Ecto neural progenitor cell (in vitro differentiated cells): ENCODE measurements around the gene CLPSL2.

Experiments
- DNase-seq: peaks from one replicate; pipeline ENCODE4 v3.0.0-alpha.2; 2018; ENCODE audit warnings: low spot score

CLPSL2 gene

DNA sequence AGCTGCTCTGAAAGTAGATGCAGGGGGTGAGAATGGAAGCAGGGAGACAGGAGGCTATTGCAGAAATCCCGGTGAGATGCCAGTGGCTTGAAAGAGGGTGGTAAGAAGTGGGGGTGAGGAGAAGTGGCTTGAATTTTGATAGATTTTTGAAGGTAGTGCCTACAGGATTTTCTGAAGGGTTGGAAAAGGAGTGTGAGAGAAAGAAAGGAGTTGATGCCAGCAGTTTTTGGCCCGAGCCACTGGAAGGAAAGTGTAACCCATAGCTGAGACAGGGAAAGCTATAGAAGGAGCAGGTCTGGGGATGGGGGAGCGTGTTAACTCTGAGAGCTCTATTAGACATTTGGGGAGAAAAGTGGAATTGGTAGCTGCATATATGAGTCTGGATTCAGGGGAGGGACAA lies 29.9 kb upstream of the CLPSL2 start:
- no peak for DNase-seq

DNA sequence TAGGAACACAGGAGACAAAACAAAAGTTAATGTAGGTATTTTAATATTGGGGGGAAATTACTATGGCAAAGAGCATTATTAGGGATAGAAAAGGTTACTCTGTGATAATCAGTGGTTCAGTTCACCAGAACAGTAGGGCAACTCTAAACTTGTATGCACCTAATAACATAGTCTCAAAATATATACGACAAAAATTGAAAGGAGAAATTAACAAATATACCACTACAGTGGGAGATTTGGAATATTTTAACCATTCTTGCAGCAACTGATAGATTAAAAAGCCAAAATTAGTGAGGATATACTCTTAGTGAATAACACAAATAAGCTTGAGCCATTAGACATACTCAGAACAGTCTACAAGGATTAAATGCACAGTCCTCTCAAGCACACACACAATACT lies 28.5 kb upstream of the CLPSL2 start:
- no peak for DNase-seq

DNA sequence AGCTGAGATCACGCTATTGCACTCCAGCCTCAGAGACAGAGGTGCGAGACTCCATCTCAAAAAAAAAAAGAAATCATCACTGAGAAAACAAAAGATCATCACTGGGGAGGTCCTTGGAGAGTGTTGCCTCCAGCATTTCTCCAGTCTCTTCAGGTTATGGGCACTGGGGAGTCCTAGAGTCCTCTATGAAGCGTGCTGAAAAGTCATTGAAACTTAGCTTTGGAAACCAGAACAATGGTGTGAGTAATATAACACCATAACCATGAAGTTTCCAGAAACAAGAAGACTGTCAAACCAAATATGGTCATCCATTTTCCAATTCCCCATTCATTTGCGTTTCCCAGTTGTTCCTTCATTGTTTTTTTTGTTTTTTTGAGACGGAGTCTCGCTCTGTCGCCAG lies 25.8 kb upstream of the CLPSL2 start:
- no peak for DNase-seq

DNA sequence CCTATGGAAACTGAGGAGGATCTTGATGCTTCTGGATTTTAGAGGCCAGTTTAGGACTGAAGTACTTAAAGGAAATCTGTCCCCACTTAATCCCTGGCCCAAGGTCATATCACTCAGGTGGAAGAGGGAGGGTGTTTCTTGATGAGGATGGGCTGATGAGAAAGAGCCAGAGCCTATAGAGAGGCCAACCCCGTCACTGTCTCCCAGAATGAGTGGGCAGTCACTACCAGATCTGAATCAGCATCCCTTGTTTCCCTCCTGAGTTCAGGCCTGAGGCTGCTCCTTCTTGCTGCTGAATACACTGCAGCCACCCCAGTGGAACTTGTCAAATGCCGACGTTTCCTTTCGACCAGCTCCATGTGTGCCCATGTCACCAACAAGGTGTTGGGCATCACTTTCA lies 24.8 kb upstream of the CLPSL2 start:
- no peak for DNase-seq

DNA sequence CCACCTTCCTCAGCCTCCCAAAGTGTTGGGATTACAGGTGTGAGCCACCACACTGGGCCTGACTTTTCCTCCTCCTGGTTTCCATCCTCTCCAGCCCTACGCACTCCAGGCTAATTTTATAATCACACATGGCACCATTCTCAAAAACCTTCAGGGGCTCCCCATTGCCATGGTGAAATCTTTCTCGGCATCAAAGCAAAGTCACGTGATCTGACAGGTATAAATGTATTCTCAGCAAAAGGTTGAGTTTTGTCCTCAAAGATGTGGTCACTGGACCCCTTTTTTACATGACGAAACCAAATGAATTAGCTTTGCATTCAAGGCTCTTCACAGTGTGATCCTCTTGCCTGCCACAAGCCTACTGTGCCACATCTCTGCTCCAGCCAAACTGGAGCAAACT lies 24.1 kb upstream of the CLPSL2 start:
- DNase-seq = no peak

DNA sequence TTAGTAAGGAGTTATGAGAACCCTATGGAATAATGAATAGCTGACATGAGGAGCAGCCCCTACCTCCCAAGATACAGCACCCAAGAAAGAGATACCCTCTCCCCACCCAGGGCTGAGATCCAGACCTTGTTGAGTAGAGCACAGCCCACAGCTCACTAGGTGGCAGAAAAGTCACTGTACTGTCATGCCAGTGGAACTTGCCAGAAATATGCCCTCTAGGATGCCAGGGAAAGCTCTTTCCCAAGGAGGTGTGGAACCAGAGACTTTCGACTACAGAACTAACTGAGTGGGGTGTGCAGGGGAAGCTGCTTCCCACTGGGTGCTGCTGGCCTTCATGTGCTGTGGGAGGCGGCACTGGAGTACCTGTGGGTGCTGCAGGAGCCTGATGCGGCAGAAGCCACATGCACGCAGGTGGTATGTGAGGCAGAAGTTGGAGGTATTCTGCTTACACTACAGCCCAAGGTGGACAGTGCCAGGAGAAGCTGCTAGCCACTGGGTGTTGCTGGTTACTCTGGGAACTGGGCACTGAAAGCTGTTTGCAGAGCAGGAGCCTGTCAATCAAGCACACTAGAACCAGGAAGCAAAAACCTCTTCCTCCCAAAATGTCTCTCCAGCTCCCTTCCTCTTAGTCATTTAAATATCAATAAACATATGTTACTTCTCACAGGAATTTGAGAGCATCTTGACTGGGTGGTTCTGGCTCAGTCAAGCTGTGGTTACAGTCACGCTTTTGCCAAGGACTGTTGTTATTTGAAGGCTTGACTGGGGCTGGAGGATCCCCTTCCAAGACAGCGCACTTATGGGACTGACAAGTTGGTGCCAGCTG lies 21.7 kb upstream of the CLPSL2 start:
- DNase-seq = no peak

DNA sequence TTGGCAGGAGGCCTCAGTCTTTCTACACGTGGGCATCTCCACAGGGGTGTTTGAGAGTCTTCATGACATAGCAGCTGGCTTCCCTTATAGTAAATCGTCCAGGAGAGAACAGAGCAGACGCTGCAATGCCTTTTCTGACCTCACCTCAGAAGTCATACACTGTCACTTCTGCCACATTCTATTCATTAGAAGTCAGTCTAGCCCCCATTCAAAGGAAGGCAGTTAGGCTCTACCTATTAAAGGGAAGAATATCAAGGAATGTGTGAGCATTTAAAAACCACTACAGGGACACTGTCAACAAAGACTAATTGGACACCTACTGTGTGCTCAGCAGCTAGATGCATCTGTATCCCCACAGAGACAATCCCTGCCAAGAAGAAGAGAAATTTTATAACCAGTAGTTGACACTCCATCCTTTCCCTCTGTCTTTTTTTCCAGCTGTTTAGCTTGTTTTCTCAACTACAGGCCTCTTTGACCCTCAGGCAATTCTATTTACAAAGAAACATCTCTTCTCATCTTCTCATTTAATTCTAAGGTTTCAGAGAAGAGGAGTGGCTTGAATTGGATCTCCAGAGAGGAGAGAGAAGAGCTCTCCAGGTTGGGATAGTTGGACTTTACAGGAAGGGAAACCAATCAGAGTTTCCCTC lies 21.0 kb upstream of the CLPSL2 start:
- DNase-seq = no peak

DNA sequence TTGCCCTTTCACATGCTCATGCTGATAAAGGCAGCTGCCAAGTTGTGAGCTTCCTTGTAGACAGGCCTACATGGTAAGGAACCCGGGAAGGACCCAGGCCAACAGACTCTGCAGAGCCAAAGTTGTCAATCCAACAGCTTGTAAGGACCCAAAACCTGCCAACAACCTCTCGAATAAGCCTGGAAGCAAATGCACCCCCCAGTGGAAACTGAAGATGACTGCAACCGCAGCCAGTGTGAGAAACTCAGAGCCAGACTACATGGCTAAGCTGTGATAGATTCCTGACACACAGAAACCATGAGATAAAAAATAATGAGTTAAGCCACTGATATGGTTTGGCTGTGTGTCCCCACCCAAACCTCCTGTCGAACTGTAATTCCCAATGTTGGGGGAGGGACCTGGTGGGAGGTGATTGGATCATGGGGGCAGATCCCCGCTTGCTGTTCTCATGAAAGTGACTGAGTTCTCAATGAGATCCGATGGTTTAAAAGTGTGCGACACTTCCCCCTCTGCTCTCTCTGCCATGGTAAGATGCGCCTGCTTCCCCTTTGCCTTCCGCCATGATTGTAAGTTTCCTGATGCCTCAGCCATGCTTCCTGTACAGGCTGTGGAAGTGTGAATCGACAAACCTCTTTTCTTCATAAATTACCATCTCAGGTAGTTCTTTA lies 18.8 kb upstream of the CLPSL2 start:
- peak; percentile 65 for DNase-seq

DNA sequence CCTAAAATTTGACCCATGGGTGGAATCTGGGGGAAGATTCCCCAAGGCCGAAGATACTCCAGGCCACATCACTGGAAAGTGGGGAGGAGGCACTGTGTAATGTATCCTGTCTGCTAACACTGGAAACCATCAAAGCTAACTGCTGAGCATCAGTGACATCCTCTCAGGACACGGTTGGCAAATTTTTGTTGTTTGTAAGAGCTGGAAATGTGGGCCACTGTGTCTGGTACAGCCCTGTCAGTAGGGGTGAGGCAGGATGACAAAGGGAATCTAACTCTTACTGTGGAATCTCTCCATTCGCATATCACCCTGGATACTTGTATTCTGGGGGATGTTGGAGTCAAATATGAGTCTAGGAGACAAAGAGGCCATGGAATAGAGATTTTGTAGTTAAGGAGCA lies 17.0 kb upstream of the CLPSL2 start:
- DNase-seq = no peak

DNA sequence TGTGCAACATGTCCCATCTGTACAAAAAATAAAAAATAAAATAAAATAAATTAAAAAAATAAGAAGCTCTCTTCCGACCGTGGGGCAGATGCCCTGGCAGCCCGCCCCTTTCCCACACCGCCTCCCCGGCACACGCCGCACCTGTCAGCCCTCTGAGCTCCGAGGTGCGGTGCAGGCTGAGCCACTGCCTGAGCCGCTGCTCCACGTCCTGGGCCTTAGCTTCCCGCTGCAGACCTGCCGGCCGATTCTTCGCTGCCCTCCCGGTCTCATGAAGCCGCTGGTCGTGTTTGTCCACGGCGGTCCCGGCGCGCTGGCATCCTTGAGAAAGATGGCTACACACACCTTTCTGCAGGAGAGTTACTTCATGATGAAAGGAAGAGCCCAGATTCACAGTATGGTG lies 10.7 kb upstream of the CLPSL2 start:
- DNase-seq = no peak

DNA sequence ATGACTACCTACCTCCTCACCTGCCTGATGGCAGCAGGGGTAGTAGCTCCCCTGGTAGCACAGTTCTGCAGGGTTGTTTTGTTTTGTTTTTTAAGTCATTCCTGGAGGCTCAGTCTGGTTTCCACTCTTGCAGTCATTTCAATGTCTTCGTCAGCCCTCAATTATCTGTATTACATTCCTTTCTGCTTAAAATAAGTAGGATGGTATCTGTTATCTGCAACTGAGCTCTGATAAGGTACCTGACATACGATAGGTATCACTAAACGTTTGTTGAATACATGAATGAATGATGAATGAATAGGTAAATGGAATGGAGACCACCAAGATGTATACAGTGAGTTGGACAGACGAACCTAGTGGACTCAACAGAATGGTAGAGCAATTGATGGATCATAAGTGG lies 7.2 kb upstream of the CLPSL2 start:
- DNase-seq = no peak

DNA sequence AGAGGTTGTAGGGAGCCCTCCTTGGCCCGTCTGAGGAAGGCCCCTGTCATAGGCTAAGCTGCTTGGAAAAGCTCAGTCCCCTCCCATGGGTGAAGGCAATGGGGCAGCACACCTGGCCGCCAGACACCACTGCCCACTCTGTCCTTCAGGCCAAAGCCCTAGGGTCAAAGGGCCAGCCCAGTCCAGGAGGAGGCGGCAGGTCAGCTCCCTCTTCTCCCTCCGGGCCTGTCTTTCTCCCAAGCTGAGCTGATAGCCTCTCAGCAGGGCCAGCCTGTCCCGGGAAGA lies 5.1 kb upstream of the CLPSL2 start:
- DNase-seq = no peak

DNA sequence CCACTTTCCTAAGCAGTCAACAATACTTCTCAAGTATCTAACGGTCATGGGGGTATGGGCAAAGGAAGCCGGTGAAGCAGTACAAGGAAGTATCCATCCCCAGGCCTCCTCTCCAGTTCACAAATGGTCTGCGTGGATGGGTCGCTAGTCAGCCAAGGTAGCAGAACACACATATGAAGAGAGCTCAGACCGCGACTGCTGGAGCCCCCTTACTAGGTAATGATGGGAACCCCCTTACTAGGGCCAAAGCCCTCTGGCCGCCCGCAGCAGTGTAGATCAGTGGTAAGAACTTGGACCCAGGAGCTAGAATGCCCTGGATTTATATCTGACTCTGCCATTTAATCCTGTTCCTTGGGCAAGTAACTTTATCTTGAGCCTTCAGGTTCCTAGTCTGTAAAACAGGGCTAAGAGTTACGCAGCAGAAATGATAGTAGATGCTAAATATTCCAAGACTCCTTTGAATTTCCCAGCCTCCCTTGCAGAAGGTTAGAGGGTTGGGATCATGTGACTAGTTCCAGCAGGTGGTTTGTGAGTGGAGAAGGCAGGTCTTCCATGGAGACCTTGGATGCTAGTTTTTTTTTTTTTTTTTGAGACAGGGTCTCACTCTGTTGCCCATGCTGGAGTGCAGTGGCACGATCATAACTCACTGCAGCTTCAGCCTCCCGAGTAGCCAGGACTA lies 2.1 kb upstream of the CLPSL2 start:
- DNase-seq = no peak

DNA sequence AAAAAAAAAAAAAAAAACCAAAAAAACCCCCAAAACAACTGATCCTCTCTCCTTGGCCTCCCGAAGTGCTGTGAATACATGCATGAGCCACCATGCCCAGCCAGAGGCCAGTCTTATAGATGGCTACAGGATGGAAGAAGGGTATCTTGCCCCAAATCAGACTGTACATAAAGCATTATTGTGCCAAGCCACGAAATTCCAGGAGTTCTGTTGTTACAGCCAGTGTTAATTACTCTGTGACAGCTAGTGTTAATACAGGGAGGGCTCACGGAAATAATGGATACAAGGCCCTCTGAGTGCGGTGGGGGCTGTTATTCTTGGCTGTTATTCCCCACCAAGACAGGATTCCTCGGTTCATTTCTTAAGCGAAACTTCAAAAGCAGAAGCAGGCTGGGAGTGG lies 1.4 kb upstream of the CLPSL2 start:
- no peak for DNase-seq

DNA sequence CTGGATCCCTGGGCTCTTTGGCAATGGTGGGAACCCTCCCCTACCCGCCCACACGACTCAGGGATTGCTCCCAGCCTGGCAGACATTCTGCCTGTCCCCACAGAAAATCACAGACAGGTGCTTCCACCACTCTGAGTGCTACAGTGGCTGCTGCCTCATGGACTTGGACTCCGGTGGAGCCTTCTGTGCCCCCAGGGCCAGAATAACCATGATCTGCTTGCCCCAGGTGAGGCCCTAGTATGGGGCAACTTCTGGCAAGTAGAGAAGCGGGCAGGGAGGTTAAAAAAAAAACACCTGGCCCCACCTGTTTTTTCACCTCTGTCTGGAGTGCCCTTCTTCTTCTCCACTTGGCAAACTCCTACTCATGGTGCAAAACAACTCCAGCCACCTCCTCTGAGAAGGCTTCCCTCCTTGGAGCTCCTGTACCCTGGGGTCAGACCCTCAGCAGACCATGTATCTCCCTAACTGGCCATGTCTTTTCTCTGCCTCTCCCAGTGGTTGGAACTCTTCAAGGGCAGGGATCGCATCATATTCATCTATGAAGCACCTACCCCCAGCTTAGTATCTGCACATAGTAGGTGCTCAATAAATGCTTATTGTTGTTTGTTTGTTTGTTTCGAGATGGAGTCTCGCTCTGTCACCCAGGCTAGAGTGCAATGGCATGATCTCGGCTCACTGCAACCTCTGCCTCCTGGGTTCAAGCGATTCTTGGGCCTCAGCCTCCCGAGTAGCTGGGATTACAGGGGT lies 1.1 kb downstream of the CLPSL2 start:
- DNase-seq = no peak

DNA sequence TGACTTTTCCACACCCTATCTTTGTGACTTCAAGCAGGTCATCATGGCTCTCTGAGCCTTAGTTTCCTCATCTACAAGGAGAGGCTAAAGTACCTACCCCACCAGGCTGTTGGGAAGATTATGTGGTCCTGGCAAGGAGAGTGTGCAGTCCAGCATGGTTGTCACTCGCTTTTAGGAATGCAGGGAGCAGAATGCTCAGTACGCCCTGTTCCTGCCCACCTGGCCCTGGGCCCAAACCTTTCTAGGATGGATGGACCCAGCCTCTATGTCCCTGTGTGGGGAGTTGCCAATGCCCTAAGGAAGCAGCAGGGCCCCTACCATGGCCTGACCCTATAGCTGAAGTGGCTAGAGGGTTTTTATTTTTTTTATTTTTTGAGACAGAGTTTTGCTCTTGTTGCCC lies 2.0 kb downstream of the CLPSL2 start:
- DNase-seq = no peak

DNA sequence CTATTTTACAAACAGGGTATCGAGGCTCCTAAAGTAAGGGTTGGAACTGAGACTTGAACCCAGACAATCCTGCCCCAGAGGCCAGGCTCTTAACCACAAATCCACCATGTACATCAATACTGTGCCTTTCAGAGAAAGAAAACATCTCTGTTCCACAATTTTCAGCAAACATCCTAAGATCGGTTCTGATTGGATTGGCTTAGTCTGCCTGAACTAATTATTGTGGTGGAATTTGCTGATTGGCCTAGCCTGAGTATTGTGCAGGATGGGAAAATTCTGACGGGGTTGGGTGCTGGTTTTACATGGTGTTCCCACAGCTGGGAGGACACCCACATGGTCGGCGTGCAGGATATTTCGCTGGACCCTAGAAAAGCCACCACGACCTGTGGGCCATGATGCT lies 4.3 kb downstream of the CLPSL2 start, which contains the start of gene CLPSL1:
TSS of gene CLPSL1 (plus strand) at position 301 of the 400 bp plus-strand sequence. CDS start at position 393, 92 bp downstream.
- DNase-seq = no peak

DNA sequence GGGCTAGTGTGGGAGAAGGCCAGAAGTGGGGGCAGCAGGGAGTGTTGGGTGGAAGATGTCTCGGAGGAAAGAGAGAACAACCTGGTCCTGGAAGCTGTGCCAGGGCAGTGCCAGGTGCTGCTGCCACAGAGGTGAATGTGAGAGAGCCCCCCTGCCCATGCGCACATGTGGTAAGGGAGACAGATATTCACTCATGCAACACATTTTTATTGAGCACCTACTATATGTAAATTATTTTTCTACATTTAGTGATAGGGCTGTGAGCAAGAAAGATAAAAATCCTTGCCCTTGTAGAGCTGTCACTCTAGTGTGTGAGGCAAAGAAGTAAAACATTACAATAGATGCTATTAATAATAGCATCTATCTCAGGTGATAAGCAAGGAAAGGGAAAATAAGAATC lies 4.9 kb downstream of the CLPSL2 start:
- no peak for DNase-seq

DNA sequence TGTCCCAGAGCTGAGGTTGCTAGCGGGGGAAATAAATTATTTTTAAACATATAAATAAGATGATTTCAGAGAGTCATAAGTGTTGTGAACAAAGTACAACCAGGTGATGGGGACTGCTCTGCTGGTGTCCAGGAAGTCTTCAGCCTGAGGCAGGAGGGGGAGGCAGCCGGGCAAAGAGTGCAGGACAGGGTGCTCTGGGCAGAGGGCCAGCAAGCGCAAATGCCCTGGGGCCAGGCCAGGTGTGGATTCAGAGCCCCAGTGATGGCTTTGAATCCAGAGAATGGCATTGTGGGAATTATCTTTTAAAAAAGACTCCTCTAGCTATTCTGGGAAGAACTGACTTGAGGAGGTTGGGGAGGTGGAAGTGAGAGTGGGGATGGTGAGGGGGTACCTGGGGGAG lies 6.0 kb downstream of the CLPSL2 start:
- no peak for DNase-seq

DNA sequence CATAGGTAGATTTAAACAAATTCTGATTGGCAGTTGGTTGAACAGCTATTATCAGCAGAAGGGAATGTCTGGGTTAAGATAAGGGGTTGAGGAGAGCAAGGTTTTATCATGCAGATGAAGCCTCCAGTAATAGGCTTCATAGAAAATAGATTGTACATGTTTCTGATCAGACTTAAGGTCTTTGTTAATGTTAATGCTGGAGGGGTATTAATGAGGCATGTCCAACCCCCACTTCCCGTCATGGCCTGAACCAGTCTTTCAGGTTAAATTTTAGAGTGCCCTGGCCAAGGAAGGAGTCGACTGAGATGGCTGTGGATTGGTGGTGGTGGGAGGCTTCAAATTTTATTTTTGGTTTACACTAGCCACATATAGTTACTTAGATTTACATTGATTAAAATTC lies 7.8 kb downstream of the CLPSL2 start:
- no peak for DNase-seq

DNA sequence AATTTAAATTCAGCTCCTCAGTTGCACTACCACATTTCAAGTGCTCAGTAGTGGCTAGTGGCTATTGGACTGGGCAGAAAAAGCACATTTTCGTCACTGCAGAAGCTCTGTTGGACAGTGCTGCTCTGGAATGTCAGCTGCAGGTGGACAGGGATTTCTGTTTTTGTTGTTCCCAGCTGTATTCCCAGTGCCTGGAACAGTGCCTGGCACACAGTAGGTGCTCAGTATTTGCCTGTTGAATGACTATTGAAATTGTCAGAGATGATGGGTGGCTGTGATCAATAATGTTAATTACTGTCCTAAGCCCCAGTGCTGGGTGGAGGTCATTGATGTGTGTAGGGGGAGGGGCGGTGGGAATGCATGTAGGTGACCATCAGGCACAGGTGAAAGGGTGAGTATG lies 9.9 kb downstream of the CLPSL2 start:
- DNase-seq = no peak

DNA sequence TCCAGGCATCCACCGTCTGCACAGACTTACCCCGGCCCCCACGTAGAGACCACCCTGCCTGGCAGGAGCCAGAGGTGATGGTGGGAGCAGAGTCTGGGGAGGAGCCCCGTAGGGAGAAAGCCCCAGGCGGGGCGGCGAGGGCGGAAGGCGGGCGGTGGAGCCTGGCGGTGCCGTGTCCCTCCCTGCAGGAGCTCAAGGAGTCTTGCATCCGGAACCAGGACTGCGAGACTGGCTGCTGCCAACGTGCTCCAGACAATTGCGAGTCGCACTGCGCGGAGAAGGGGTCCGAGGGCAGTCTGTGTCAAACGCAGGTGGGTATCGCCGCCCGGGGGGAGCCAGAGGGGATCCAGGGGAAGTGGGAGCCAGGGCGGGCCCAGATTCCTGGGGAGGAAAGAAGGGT lies 10.4 kb downstream of the CLPSL2 start:
- no peak for DNase-seq
